Kasumi-1 (cell line): ENCODE results near the gene TGM2.

Experiments
- DNase-seq, 2 experiments: peaks; one replicate each; lab custom pipeline; 2025; lab: John Stamatoyannopoulos, UW

The TGM2 gene

DNA sequence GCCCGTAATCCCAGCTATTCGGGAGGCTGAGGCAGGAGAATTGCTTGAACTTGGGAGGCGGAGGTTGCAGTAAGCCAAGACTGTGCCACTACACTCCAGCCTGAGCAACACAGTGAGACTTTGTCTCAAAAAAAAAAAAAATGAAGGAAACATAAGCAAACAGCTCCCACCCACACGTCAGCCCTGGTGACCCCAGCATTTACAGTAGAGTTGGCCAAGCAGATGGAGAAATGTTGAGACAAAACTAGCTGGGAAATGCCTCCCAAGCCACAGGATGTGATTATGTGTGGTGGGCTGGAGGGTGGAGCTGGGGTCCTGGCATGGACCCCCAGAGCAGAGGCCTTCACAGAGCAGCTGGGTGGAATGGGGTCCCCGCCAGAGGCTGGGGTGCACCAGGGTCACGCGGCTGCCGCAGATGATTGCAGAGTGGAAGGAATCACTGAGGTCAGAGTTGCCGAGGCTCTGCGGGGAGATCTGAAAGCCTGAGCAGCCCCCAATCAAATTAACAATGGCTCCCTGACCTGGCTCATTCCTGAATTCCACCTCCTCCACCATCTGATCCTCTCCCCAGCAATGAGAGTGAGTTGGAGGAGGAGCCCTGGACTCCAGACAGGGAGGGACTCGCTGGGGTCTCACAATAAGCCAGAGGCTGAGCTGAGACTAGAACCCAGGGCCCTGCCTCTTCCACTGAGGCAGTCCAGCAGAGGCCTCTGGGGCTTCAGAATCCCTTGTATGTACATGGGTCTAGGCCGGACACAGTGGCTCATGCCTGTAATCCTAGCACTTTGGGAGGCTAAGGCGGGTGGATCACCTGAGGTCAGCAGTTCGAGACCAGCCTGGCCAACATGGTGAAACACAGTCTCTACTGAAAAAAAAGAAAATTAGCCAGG, 34.7 kb upstream of the TGM2 start:
- DNase-seq = no peak

DNA sequence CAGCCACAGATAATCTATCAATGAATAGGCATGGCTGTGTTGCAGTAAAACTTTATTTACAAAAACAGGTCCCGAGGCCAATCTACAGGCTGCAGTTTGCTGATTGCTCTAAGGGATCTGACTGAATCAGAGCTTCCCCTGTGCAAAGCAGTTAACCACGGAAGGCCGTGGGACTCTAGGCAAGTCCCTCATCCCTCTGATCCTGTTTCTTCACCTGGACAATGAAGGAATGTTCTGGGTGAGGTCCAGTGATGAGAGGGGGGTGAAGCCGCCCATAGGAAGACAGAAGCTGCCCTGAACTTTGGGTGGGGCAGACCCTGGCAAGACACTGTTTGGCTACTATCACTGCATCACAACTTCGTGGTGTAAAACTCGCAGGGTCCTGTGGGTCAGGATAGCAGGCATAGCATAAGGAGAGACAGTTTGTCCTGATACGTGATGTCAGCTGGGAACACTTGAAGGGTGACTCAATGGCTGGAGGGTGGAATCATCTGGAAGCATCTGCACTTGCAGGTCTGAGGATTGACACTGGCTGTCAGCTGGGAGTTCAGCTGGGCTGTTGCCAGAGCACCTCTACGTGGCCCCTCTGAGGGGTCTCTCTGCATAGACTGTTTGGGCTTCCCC, 33.3 kb upstream of the TGM2 start:
- no peak for DNase-seq

DNA sequence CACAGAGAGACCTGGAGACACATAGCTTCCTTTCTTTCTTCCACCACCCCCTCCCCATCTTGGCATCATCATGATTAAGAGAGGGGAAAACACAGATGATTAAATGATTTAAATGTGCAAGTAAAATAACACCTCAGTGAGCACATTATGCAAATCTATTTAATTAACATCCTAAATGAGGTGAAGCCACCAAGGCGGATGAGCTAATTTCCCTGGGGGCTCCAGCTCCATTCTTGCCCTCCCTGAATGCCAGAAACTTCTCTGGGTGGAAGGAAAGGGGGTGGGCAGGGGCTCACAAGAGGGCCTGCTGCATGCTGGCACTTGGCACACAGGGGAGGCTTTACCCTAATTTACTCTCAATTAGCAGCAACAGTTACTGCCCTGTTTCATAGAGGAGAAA, 32.5 kb upstream of the TGM2 start:
- DNase-seq = no peak

DNA sequence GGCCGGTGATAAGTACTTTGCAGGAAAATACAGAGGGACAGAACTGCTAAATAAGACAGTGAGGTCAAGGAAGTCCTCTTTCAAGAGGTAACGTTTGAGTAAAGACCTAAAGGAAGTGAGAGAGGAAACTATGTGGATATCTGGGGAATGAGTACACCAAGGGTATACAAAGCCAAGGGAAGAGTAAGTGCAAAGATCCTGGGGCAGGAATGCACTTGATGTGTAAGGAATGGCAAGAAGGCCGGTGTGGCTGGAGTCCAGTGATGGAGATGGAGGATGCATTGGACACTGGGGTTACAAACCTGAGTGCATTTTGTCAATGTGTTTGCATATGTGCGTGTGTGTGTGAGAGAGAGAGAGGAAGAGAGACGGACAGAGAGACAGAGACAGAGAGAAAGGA, 32.1 kb upstream of the TGM2 start:
- DNase-seq = no peak

DNA sequence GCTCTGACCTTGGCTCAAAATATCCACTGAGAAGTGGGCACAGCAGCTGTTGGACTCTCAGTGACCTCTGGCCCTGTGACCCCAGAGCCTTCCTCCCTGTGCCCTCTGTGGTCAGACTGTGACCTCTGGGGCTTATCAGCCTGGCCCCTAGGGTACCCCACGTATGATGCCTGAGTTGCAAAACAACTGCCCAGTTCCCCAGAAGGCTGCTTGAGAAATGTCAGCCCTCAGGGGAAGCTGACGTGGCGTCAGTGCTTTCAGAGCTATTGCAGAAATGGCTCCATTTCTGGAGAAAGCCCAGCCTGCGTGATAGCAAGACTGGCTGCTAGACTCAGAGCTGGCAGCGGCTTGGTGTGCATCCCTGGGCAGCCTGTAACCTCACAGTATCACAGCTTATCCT, 31.5 kb upstream of the TGM2 start:
- peak; percentile 12 to 26 for DNase-seq

GRCh38 chr20:38196076-38196475, 31.0 kb upstream of the TGM2 start:
- no peak for DNase-seq

DNA sequence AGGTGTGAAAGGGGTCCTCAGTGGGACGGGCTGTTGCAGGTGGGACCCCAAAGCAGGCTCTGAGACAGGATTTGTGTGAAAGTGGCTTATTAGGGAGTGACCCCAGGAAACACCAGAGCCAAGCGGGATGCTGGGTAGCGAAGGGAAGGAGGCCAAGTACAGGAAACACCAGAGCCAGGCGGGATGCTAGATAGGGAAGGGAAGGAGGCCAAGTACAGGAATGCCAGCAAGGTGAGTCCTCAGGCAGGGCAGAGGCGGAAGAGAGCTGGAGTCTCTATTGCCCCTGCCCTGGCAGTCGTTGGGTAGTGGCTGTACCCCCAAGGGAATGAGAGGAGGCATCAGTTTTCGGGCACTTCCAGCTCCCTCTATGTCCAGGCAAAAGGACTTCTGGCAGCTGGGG, 30.5 kb upstream of the TGM2 start:
- DNase-seq = no peak

- no peak for DNase-seq
Observed at GRCh38 chr20:38194971-38195504, 30.0 kb upstream of the TGM2 start.

GRCh38 chr20:38193586-38194105, 28.6 kb upstream of the TGM2 start:
- DNase-seq = no peak

DNA sequence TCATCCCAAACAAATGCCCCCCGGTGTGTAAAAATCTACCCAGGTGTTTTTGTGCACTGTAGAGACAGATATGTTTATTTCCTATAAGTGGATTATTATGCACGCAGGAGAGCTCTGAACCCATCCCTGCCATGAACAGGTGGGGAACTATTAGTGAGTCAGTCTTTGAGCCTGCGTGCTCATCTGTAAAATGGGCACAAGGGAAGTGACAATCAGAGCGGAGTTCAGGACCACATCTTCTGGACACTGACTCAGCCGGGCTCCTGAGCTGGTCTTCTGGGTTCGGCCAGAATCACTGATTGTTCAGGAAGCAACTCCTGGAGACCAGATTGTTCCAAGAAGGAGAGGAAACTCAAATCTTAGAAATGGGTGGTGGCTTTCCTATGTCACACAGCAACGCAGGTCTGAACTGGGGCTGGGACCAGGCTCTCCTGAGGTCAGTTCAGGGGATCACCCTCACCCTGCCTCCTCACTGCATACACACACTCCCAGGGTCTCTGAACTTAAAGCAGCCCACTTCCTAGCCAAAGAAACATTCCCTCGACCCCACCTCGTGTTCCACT, 27.3 kb upstream of the TGM2 start:
- DNase-seq = no peak

- DNase-seq = no peak
Observed at GRCh38 chr20:38191654-38192053, 26.6 kb upstream of the TGM2 start.

- no peak for DNase-seq
Observed at GRCh38 chr20:38190936-38191371, 25.9 kb upstream of the TGM2 start.

GRCh38 chr20:38190166-38190565, 25.1 kb upstream of the TGM2 start:
- no peak for DNase-seq

DNA sequence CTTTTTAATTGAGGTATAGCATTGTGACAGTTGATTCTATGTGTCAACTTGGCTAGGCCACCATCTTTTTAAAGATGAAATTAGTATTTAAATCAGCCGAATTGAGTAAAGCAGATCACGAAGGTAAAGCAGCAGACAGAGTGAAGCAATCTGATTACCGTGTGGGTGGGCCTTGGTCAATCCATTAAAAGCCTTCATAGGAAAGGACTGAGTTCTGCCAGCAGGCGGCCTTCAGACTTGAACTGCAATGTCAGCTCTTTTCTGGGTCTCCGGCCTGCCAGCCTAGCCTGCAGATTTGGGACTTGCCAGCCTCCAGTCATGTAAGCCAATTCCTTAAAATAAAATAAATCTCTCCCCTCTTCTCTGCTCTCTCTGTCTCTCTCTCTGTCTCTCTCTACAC, 22.4 kb upstream of the TGM2 start:
- DNase-seq = peak in 1 of 2 experiments; percentile 11

GRCh38 chr20:38186788-38187221, 21.7 kb upstream of the TGM2 start:
- no peak for DNase-seq

DNA sequence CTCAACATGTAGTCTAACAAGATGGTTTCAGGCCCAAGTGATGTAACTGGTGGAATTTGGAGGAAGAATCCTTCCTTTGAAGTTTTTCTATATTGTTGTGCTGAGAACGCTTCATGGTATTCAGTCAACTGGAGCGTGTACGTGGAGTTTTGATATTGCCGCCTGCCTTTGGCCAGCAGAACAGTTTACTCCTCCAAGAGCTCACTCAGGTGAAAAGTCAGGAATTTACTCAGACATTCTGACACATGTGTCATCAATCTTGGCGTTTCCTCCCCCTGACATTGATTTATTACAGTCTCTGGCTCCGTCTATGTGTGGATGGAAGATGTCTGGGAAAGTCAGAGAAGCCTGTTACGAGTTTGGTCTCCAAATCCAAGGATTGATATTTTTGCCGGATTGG, 19.0 kb upstream of the TGM2 start:
- DNase-seq = no peak

GRCh38 chr20:38181971-38182370, 16.9 kb upstream of the TGM2 start:
- DNase-seq = no peak

- no peak for DNase-seq
Observed at GRCh38 chr20:38181207-38181801, 16.2 kb upstream of the TGM2 start.

- DNase-seq = no peak
Observed at GRCh38 chr20:38180781-38181180, 15.7 kb upstream of the TGM2 start.

DNA sequence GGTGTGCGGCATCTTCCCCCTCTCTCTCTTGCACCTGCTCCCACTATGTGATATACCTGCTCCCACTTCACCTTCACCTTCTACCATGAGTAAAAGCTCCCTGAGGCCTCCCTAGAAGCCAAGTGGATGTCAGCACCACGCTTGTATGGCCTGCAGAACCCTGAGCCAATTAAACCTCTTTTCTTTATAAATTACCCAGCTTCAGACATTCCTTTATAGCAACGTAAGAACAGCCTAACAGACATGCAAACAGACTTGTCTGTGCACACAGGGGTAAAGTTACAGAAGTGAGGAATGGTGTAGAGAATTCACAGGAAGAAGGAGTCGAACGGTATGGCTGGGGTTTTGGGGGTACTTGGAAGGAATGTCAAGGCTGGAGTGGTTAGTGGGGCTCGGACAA, 14.8 kb upstream of the TGM2 start:
- no peak for DNase-seq

GRCh38 chr20:38178581-38178980, 13.5 kb upstream of the TGM2 start:
- no peak for DNase-seq

DNA sequence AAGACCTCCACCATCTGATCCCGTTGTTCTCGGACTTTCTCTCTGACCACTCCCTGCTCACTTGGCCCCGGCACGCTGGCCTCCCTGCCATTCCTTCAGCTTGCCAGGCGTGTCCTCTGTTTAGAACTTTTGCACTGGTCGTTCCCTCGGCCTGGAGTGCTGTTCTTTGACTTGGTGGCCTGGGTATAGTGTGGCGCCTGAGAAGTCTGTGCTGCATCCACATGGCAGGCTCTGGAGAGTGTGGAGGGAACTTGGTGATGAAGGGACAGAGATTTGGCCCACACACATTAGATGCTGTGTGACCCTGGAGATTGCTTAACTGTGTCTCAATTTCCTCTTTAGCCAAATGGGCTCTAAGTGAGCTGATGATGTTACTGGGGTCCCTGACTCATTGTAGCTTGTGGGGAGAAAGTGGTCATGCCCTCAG, 13.0 kb upstream of the TGM2 start:
- DNase-seq = no peak
